Measurements from ENCODE around the gene NCAM1.

DNA sequence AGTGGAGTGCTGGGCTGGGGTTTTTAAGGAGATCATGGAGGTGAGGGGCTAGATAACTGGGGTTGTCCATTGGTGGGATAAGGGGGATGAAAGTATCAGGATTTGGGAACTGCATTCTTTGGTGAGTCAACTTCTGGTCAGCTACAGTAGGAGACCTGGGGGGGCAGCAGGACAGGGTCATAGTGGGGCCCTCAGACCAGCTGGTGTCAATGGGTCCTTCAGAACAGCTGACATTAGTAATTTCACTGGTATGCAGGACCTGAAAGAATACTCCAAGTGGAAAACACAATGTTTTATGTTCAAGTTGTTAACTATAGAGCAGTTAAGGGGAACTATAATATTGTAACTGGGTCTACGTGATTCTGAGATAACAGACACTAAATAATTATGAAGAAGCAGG is 350.3 kb downstream of the NCAM1 start:
- TF ChIP-seq POLR2A (IDR thresholded peaks at IDR 0.05; ENCODE audit: low read length) (no peak), GATA1 (IDR thresholded peaks at IDR 0.05; ENCODE audit: low read depth, low read length) (no peak)
